DMS53 treated with DMSO at 0.1 percent for 48 hours (cell line): Measurements from ENCODE around the gene FAAH.

Experiments used
- DNase-seq: peaks from one replicate; lab custom pipeline; 2025; ENCODE audit not compliant: unreplicated experiment; lab: John Stamatoyannopoulos, UW

FAAH gene

GRCh38 chr1:46448109-46448911, 54.2 kb downstream of the FAAH start:
- DNase-seq: no peak

- DNase-seq: no peak
These were observed 55.4 kb downstream of the FAAH start for GRCh38 chr1:46449223-46450159.

- DNase-seq: no peak
These were observed 56.0 kb downstream of the FAAH start for GRCh38 chr1:46450160-46450517.

- DNase-seq: peak; percentile 71
These were observed 58.1 kb downstream of the FAAH start for GRCh38 chr1:46451948-46452930.

- DNase-seq: no peak
These were observed 58.8 kb downstream of the FAAH start for GRCh38 chr1:46452931-46453325.

GRCh38 chr1:46453449-46453848, 59.3 kb downstream of the FAAH start:
- DNase-seq: no peak

GRCh38 chr1:46455951-46456350, 61.8 kb downstream of the FAAH start:
- DNase-seq: no peak

- no peak for DNase-seq
These were observed 62.4 kb downstream of the FAAH start for GRCh38 chr1:46456411-46456963.

- no peak for DNase-seq
These were observed 63.1 kb downstream of the FAAH start for GRCh38 chr1:46457178-46457577.

GRCh38 chr1:46458190-46458589, 64.1 kb downstream of the FAAH start:
- no peak for DNase-seq

GRCh38 chr1:46458846-46459245, 64.7 kb downstream of the FAAH start:
- DNase-seq: no peak

GRCh38 chr1:46459315-46459714, 65.2 kb downstream of the FAAH start:
- no peak for DNase-seq

GRCh38 chr1:46461017-46461808, 67.1 kb downstream of the FAAH start:
- no peak for DNase-seq

GRCh38 chr1:46461809-46462448, 67.8 kb downstream of the FAAH start:
- no peak for DNase-seq
